Fibroblast of upper back skin (primary cell): Measurements from ENCODE around the gene SLC24A4.
"Not testable (repeated sequence)": the region's sequence is repeated elsewhere in the genome, so short reads cannot be mapped to it uniquely, and the experiment has no call there.

Experiments used
- DNase-seq: peaks from one replicate; pipeline ENCODE4 v3.0.0-alpha.2; 2013

Gene SLC24A4

DNA sequence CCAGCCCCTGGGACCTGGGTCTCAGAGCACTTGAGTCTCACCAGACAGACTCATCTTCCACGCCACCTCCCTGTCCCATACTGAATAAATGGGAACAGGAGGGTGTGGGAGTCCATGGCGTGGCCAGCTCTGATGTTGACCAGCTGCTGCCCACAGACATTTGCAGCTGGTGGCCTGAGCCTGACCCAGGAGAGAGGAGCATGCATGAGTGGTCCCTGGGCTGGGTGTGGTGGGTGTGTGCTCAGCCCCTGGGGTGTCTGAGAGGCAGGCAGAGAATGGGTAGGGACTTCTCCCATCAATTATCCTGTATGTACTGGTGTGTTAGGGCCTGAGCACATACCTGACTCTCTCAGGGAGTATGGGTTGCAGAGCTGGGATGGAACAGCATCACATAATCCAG lies 49.3 kb downstream of the SLC24A4 start:
- no peak for DNase-seq

DNA sequence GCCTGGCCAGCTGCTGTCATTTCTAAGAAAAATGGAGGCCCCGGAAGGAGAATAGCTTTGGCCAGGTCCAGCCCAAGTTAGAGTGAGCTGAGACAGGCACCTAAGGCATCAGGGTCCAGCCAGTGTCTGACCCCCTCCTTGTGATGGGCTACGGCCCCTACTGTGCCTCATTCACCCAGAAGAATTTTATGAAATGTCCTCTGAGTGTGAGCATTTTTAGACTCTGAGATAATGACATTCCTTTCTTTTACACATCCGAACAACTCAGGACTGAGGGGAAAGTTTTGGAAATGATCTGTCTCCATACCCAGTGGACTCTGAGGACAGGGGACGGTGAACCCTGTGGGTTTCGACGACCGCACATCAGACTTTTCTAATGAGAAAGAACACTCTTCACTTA lies 50.4 kb downstream of the SLC24A4 start:
- DNase-seq: no peak

DNA sequence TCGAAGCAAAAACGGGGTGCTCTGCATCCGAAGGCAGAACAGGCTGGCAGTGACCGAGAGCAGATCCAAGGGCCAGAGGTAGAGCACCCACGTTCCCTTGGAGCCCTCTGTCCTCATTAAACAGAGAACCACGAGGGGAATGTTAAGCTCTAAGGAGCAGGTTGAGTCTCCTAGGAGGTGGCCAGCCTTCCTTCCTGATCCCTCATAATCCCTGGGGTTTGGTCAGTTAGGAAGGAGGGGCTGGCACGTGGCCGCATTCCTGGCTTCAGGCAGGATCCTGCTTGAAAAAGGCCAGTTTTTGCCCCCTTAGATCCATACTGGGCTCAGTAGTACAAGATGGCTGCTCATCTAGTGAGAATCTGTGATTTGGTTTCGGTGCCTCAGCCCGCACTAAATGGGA lies 57.2 kb downstream of the SLC24A4 start:
- DNase-seq: no peak

DNA sequence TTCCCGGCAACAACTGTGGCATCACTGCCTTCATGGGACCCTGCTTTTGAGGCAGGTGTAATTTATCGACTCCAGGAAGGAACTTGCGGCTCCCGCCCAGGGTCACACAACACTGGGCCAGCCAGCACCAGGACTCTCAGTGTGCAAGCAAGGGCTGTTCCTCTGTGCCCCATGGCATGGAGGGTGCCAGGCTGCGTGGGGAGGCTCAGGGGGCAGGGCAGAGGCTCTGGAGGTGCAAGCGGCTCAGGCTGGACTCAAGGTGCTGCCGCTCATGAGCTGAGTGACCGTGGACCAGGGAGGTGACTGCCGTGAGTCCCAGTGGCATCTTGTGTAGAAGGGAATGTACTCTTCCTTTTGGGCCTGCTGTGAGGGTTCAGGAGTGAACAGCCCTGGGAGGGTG lies 57.6 kb downstream of the SLC24A4 start:
- no peak for DNase-seq

DNA sequence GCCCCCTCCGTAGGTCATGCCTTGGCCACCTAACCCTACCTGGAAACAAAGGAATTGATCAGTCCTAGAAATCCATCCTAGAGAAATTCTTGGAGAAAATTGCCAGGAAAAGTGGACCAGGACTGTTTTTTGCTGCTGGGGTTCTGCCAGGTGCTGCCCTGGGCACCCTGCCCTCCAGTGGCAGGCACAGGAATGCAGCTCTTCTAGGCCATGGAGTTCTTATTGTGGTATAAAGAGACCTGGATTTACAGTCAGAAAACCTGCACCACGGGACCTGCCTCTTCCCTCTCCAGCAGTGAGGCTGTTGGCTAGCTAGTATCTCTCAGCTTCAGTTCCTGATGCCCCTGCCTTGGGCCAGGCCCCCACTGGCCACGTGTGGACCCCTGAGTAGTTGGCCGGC lies 59.7 kb downstream of the SLC24A4 start:
- DNase-seq: no peak

DNA sequence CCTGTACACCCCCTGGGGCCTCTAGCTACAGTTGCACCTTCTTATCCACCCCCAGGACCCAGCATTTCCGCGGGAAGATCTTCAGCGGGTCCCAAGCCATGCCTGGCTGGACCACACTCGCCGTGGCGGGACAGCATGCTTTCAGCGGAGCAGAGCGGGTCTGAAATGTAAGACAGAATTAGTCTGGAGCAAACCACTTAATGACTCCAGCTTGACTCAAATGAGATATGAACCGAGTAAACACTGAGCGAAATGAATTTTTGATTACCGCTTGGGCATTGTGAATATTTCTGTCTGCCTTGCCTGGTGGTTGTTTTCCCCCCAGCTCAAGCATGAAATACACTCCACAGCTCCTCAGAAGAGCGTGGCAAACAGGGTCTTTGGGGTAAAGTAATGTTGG lies 60.8 kb downstream of the SLC24A4 start:
- DNase-seq: no peak

DNA sequence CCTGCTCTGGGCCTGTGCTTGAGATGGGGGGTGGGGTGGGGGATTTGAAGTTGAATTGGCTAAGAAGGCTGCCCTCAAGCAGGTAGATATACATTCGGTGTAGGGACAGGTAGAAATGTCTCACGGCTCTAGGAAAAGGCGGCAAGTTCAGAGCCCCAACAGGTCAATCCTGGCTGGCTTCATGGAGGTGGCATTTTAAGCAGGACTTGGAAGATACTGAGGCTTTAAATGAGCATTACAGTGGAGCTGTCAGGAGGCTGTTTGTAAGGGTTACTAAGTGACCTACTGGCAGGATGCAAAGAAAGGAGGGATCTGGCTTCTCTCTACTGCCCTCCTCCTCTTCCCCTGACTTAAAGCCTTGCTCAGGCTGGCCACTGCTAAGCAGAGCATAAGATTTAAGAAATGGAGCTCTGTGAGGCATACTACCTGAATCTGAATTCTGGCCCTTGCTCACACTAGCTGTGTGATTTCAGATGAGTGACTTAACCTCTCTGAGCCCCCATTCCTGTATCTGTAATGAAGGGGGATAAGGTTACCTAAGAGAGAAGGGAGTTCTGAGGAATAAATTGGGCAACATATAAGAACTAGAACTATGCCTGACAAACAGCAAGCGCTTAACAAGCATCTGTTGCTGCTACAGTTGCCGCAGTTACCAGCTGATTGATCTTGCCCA lies 61.6 kb downstream of the SLC24A4 start:
- no peak for DNase-seq

DNA sequence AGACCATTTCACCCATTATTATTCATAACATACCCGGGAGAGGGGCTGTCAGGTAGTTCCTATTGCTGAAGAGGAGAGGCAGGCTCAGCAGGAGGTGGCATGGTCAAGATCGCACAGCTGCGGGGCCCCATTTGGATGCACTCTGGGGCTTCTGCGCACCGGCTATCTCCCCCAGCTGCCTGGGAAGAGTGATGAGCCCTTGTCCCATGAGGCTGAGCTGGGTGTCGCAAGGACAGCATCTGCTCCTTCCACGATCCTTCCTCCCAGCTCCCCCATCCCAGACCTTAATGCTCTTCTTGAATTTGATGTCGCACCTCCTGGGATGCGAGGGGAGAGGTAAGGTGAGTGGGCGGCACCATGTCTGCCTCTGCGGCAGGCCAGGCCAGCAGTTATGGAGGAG lies 62.6 kb downstream of the SLC24A4 start:
- no peak for DNase-seq

DNA sequence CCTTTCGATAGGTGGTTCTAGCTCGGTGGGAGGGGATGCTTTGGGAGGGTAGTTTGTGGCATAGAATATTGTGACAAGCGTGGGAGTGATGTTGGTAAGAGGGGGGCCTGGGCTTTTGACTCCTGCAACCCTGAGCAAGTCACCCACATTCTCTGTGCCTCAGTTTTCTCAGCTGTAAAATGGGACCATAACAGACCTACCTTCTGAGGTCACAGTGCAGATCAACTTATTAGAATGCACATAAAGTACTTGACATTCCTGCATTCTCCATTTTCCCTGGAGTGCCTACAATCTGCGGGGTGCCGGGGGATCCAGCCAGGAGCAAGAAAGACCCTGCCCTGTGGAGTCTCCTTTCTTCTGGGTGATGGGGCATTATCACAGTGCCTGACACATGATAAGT lies 63.2 kb downstream of the SLC24A4 start:
- no peak for DNase-seq

DNA sequence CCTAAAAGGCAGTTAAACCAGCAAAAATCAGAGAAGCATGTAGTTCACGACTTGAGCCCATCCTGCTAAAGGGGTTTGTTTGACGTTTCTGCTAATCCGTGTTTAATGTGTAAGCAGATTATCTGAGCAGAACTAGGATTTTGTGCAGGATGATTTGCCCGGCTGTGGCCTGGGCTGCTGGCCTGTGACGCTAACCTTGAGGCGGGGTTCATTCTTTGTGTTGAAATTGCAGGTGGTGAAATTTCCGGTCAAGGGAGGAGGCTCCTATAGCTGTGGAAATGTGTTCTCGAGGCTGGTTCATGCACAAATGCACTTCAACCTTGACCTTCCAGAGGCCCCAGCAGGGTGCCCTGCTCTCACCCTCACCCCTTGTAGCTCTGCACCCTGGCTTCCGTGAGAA lies 63.7 kb downstream of the SLC24A4 start:
- DNase-seq: no peak

DNA sequence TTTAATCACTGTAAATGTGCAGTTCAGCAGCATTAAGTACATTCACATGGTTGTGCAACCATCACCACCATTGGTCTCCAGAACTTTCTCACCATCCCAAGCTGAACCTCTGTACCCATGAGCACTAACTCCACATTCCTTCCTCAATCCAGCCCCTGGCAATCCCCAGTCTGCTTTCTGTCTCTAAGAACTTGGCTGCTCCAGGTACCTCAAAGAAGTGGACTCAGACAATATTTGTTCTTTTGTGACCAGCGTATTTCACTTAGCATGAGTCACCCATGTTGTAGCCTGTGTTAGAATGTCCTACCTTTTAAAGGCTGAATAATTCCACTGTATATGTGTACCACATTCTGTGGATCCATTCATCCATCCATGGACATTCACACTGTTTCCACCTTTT lies 64.6 kb downstream of the SLC24A4 start:
- DNase-seq: no peak

DNA sequence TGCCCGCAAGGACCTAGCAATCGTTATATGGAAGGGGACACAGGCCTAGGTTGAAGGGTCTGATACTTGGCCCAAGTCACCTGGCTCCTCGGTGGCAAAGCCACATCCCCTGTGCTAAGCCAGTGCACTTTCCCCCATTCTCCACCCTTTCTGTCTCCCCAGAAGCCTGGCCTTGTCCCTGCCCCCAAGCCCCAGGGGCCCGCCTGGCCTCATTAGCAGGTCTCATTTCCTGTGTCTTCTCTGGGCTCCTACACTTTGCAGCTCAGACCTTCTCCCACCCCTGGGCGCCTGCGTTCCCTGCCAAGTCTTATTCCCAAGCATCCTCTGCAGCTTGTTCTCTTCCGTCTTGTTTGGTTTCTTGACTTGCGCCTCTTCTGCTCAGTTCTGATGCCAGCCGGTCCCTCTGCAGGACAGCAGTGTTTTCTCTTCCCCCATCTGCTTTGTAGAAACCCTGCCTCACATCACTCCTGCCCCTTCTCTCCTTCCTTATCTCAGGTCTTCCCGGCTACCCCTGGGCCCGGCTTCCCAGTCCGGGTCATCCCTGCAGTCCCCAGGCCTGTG lies 66.7 kb downstream of the SLC24A4 start:
- no peak for DNase-seq

DNA sequence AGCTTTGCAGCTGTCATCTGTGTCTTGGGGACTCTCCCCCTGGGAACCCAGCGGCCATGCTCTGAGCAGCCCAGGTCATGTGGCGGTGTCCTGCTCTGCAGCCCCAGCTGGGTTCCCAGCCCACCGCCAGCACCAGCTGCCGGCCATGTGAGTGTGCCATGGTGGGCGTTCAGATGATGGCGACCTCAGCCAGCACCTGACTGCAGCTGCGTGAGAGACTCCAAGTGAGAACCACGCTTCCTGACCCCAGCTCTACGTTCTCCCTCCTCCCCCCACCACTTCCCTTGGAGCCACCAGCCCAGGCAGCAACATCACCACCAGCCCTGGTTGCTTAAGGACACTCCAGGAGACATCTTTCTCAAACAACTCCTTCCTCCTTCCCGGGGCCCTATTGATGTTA lies 68.8 kb downstream of the SLC24A4 start:
- no peak for DNase-seq

DNA sequence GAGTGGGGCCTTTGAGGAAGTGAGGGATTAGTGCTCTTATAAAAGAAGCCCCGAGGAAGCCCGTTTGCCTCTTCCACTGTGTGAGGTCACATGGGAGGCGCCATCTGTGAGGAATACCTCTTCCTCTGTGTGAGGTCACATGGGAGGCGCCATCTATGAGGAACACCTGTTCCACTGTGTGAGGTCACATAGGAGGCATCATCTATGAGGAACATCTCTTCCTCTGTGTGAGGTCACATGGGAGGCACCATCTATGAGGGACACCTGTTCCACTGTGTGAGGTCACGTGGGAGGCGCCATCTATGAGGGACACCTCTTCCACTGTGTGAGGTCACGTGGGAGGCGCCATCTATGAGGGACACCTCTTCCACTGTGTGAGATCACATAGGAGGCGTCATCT lies 69.7 kb downstream of the SLC24A4 start:
- DNase-seq: no peak

DNA sequence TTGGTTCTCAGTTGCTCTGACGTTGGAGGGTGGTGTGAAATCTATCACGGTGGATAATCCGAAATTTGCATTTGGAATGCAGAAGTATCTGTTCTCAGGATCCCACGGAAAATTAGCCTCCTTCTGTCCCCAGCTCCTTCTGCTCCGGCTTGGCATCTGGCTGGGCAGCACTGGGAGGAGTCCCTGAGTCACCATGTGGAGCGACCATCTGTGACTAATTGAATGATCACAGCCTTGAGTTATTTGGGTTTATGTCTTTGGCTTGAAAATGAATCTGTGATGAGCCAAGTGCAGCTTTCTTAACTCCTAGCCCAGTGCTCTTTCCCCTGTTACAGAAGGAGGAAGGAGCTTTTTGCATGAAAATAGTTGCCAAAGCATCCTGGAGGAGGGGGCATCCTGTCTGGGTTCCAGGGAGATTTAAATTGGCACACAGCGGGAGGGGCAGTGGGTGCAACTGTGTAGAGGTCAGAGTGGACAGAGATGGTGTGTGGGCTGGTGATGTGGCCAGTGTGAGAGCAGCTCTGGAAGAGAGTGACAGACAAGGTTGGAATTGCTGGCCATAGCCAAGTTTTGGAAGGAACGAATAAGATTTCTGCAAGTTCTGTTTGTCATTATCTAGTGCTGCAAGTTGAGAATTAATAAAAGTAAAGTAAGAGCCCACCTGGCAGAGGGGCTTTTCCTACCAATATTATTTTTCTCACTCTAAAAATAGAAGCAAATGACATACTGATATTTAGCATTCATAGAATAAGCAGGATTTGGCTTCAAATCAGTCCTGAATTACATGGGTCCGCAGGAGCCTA lies 74.4 kb downstream of the SLC24A4 start:
- peak; percentile 48 for DNase-seq

DNA sequence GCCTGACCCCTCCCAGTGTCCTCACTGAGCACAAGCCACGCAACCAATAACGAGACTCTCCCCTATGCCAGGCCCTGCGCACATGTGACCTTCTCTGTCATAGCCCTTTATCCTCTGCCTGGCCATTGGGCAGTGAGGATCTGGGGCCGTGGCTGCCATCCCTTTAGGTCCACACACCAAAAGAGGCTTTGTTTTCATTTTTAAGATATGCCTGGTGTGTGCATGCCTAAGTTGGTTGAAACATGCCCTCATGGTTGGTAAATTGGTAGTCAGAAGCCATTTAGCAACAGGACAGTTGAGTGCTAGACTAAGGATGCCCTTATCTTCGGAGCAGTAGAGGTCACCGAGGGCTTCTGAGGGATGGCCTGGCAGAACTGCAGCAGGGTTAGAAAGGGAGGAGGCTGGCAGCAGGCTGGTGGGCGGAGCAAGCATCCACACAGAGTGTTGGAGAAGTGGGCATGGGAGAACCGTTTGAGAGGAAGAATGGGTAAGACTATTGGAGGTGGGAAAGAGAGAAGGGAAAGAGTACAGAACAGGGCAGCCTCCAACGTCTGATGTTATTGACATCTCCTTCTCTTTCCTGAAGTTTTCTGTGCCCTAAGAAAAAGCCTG lies 75.1 kb downstream of the SLC24A4 start:
- no peak for DNase-seq

DNA sequence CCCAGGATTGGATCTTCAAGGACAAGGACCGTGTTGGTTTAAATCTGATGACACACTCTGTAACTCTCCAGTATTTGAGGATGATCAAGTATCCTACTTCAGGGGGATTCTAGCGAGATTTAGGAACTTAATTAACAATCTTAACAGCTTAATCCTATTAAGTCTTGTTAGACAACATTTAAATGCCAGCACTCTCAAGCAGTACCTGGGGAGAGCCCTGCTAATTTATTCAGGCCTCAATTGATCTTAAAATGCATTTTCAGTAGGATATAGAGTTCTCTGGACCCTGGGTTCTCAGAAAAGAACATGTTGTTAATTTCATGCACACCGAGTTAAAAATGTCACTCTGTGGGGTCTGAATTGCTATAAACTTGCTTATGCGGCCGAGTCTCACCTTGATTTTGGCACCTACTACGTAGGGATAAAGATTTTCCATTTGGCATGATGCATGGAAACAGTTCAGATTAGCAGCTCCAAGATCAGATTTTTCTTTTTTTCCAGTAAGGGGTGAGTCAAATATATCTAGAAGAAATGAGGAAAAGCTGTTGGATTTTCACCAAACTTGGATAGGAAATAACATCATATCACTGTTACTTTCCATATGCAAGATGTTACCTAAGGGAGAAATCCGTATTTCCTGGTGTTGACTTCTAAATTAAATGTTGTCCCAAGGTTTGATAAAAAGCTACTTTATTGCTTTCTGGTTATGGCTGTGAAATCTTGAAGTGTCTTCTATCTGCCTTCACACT lies 76.1 kb downstream of the SLC24A4 start:
- DNase-seq: peak; percentile 20

DNA sequence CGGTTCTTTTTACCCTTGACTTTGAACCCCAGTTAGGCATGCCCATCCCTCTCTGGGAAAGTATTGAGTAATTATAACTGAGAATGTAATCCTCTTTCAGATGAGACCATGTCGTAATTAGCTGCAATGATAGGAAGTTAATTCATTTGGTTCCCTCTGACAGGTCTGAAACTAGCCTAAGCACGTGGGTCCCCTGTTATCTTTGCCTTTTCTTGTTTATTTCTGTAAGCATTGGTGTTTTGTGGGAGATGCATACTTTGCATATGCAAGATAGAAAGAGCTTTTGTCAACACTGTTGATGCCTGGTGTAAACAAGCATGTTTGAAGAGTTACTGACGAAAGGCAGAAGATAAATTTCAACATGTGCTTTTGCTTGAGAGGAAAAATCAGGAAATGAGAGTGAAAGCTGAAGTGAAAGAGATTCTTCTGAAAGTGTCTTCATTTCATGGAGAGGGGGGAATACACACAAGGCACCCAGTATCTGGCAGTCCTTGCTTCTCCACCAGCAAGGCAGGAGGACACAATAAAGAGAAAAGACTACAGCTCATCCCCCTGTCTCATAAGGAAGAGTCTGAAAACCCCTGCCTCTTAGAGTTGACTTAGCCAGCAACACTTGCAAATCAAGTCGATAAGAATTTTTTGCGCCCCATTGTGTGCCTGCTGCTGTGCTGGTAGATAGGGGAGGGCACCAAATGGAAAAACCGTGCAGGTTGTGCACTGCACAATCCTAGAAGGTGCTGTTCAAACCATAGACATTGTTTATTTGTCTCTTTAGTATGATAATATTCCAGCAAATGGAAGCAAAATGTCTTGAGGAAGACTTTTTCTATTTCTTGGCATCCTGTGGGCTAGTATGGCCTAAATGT lies 77.8 kb downstream of the SLC24A4 start:
- no peak for DNase-seq

DNA sequence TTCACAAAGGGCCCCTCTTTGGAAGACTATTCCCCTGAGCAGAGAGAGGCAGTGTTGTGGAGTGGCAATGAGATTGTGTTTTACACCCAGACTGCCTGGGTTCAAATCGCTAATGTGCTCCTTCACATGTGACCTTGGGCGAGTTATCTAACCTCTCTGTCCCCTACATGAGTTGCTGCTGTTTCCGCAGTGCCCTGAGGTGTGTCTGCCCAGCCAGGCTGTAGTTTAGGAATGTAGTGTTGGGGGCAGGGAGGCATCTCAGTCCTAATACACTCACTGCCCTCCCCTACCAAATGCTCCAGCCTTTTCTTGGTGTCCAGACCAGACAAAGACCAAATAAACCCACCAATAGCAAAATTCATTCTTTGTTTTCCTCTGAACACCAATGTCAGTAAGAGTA lies 78.6 kb downstream of the SLC24A4 start:
- DNase-seq: no peak

DNA sequence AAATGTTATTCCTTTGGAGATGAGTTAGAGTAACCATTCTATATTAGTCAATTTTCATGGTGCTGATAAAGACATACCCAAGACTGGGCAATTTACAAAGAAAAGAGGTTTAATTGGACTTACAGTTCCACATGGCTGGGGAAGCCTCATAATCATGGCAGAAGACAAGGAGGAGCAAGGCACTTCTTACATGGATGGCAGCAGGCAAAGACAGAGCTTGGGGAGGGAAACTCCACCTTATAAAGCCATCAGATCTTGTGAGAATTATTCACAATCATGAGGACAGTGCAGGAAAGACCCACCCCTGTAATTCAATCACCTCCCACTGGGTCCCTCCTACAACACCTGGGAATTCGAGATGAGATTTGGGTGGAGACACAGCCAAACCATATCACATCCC lies 79.5 kb downstream of the SLC24A4 start:
- DNase-seq: not testable (repeated sequence)

DNA sequence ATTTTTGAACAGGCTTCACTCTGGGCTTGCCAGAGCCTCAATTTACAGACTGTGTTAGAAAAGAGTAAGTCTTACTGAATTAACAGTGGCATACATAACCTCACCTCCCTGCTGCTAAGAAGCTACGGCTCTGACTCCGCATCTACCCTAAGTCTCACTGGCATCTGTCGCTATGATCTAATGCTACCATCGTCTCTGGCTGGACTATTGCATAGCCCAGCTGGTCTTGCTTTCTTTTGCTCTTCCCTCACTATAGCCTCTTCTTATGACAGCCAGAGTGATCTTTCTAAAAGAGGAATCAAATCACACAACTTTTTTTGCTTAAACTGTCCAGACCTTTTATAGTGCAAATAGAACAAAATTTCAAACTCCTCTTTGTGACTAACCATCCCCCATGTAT lies 81.1 kb downstream of the SLC24A4 start:
- DNase-seq: no peak

DNA sequence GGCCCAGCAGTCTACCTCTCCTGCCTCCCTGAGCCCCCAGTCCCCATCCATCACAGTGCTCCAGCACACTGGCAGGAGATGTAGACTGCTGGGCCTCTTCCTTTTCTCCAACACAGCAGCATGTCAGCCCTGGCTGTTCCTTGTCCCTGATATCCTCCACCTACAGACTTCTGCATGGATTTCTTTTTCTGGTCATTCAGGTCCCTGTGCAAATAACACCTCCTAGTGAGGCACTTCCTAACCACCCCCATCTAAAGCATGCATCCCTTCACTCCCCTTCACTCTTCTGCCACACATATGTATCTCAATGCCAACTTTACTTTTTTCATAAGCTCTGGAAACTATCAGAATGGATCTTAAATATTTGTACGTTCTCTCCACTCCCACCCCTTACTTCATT lies 81.5 kb downstream of the SLC24A4 start:
- no peak for DNase-seq
